HEK293 (cell line): ENCODE data around the gene PAF1.

Experiments used
- CTCF ChIA-PET: fragments of 350-600 bp; formaldehyde crosslinking; extraction: SDS; loops from one replicate; lab custom pipeline; 2021; ENCODE audit warnings: antibody characterized with exemption; lab: Yijun Ruan, JAX
- POLR2A ChIA-PET: fragments of 300-600 bp; formaldehyde crosslinking; extraction: SDS; loops from one replicate; lab custom pipeline; 2020; ENCODE audit warnings: antibody characterized with exemption, inconsistent platforms; lab: Yijun Ruan, JAX
- H3K27ac ChIP-seq: fragments of 200-500 bp; sonication (Bioruptor generic); 2 replicates; pipeline ENCODE4 v1.5.1; 2014; ENCODE audit warnings: low read depth, low read length, control low read depth, inconsistent platforms; ENCODE audit errors: extremely low read depth
- H3K36me3 ChIP-seq, 2 experiments: fragments of 200-500 bp in 1 of 2; sonication (Bioruptor generic) in 1 of 2; 1 replicate in 1 of 2; 2 replicates in 1 of 2; pipeline ENCODE4 v1.5.1; 2014 to 2017; ENCODE audit warnings: inconsistent platforms in 2 of 2, low read length in 2 of 2; ENCODE audit not compliant: control insufficient read depth in 2 of 2, insufficient read depth in 1 of 2
- H3K4me1 ChIP-seq: fragments of 200-500 bp; sonication (Bioruptor generic); 2 replicates; pipeline ENCODE4 v1.5.1; 2014; ENCODE audit warnings: mild to moderate bottlenecking, low read length, inconsistent platforms; ENCODE audit not compliant: control insufficient read depth, insufficient read depth
- H3K4me3 ChIP-seq: 2 replicates; pipeline ENCODE4 v1.5.1; 2011; ENCODE audit warnings: low read depth, mild to moderate bottlenecking, control low read depth, low read length, moderate library complexity
- H3K9me3 ChIP-seq: fragments of 200-500 bp; sonication (Bioruptor generic); 2 replicates; pipeline ENCODE4 v1.5.1; 2014; ENCODE audit warnings: low read depth, low read length, inconsistent platforms; ENCODE audit not compliant: control insufficient read depth, insufficient read depth
- INSM2 ChIP-seq: fragments of 450-650 bp; formaldehyde crosslinking; IDR thresholded peaks from 2 replicates; pipeline ENCODE4 v1.5.1; 2016; ENCODE audit warnings: missing biosample characterization, missing genetic modification characterization
- REST ChIP-seq: fragments of 450-650 bp; formaldehyde crosslinking; IDR thresholded peaks from 2 replicates; pipeline ENCODE4 v1.5.1; 2016; ENCODE audit warnings: missing biosample characterization, missing genetic modification characterization
- SETDB1 ChIP-seq: IDR thresholded peaks from one replicate; pipeline ENCODE4 v1.6.1; 2017; ENCODE audit warnings: mild to moderate bottlenecking, low read length, moderate library complexity, mixed read lengths; ENCODE audit not compliant: insufficient read length
- SP7 ChIP-seq: fragments of 450-650 bp; formaldehyde crosslinking; IDR thresholded peaks from 2 replicates; pipeline ENCODE4 v1.5.1; 2016; ENCODE audit warnings: missing biosample characterization, missing genetic modification characterization
- ZBTB6 ChIP-seq: fragments of 450-650 bp; formaldehyde crosslinking; IDR thresholded peaks from 2 replicates; pipeline ENCODE4 v1.5.1; 2017; ENCODE audit warnings: missing biosample characterization, missing genetic modification characterization
- ZNF112 ChIP-seq: fragments of 450-650 bp; formaldehyde crosslinking; IDR thresholded peaks from 2 replicates; pipeline ENCODE4 v1.5.0; 2017; ENCODE audit warnings: missing biosample characterization, missing genetic modification characterization
- ZNF223 ChIP-seq: fragments of 450-650 bp; formaldehyde crosslinking; IDR thresholded peaks from 2 replicates; pipeline ENCODE4 v1.5.1; 2016; ENCODE audit warnings: missing biosample characterization, missing genetic modification characterization
- ZNF239 ChIP-seq: fragments of 450-650 bp; formaldehyde crosslinking; IDR thresholded peaks from 2 replicates; pipeline ENCODE4 v1.5.1; 2016; ENCODE audit warnings: missing biosample characterization, missing genetic modification characterization
- ZNF24 ChIP-seq: fragments of 450-650 bp; formaldehyde crosslinking; IDR thresholded peaks from 2 replicates; pipeline ENCODE4 v1.5.1; 2016; ENCODE audit warnings: missing biosample characterization, missing genetic modification characterization
- ZNF324 ChIP-seq: fragments of 450-650 bp; formaldehyde crosslinking; IDR thresholded peaks from 2 replicates; pipeline ENCODE4 v1.5.1; 2016; ENCODE audit warnings: missing biosample characterization, missing genetic modification characterization
- ZNF341 ChIP-seq: fragments of 450-650 bp; formaldehyde crosslinking; IDR thresholded peaks from 2 replicates; pipeline ENCODE4; 2016; ENCODE audit warnings: low read depth, missing biosample characterization, missing genetic modification characterization
- ZNF350 ChIP-seq: fragments of 450-650 bp; formaldehyde crosslinking; IDR thresholded peaks from 2 replicates; pipeline ENCODE4 v1.5.0; 2017; ENCODE audit warnings: missing biosample characterization, mild to moderate bottlenecking, missing genetic modification characterization
- ZNF362 ChIP-seq: fragments of 450-650 bp; formaldehyde crosslinking; IDR thresholded peaks from 2 replicates; pipeline ENCODE4 v1.5.1; 2016; ENCODE audit warnings: missing biosample characterization, missing genetic modification characterization
- ZNF391 ChIP-seq: fragments of 450-650 bp; formaldehyde crosslinking; IDR thresholded peaks from 2 replicates; pipeline ENCODE4 v1.5.1; 2016; ENCODE audit warnings: low read depth, missing biosample characterization, missing genetic modification characterization, borderline replicate concordance
- ZNF529 ChIP-seq: fragments of 450-650 bp; formaldehyde crosslinking; IDR thresholded peaks from 2 replicates; pipeline ENCODE4 v1.5.1; 2017; ENCODE audit warnings: missing genetic modification characterization, missing biosample characterization; ENCODE audit not compliant: insufficient replicate concordance
- ZNF580 ChIP-seq: fragments of 450-650 bp; formaldehyde crosslinking; IDR thresholded peaks from 2 replicates; pipeline ENCODE4 v1.5.1; 2016; ENCODE audit warnings: missing biosample characterization, missing genetic modification characterization
- ZNF624 ChIP-seq: fragments of 450-650 bp; formaldehyde crosslinking; IDR thresholded peaks from 2 replicates; pipeline ENCODE4 v1.5.1; 2017; ENCODE audit warnings: missing biosample characterization, missing genetic modification characterization
- ZNF664 ChIP-seq: fragments of 450-650 bp; formaldehyde crosslinking; IDR thresholded peaks from 2 replicates; pipeline ENCODE4 v1.5.1; 2016; ENCODE audit warnings: missing biosample characterization, missing genetic modification characterization
- ZNF768 ChIP-seq: fragments of 450-650 bp; formaldehyde crosslinking; IDR thresholded peaks from 2 replicates; pipeline ENCODE4 v1.5.1; 2018; ENCODE audit warnings: missing biosample characterization, mild to moderate bottlenecking, missing genetic modification characterization

The PAF1 gene

GRCh38 chr19:39420769-39421168 is 29.9 kb upstream of the PAF1 start:
- ChIA-PET POLR2A (interaction anchor here (0.5 to 13.3 kb wide), 8 partner anchors 8 to 402 kb away, joined by 3 to 255 read pairs (median 5); partner anchors contain the start of genes PLEKHG2, RPS16 and SUPT5H), CTCF (interaction anchor here (0.6 to 1.5 kb wide), 5 partner anchors 9 to 83 kb away, joined by 3 to 4 read pairs (median 3); no protein-coding TSS in a partner anchor)
- H3K27ac ChIP-seq, result no peak overlapping the region
- no peaks in the 10 kb centered on the region for H3K9me3 ChIP-seq
- H3K36me3 ChIP-seq, result peaks cover 74 to 83% of the 10 kb centered on the region in 2 experiments
- no peak for TF ChIP-seq ZNF529 (tag by site-specific recombination)
- 0 out of 2 replicates have a peak, but pooled peaks have one; percentile 59 for TF ChIP-seq ZNF223
- TF ChIP-seq ZNF391, result no peak
- 0 out of 2 replicates have a peak, but pooled peaks have one; percentile 5 for TF ChIP-seq ZBTB6 (tag by site-specific recombination)
- no peaks in the 10 kb centered on the region for H3K4me1 ChIP-seq
- no peak overlapping the region for H3K4me3 ChIP-seq

- Histone ChIP-seq H3K4me1 (peaks cover 2% of the 10 kb centered on the region), H3K27ac (no peak overlapping the region), H3K36me3 (peaks cover 76 to 78% of the 10 kb centered on the region in 2 experiments), H3K9me3 (no peaks in the 10 kb centered on the region), H3K4me3 (no peak overlapping the region)
- ChIA-PET POLR2A (interaction anchor here (1.0 to 13.3 kb wide), 7 partner anchors 9 to 415 kb away, joined by 3 to 255 read pairs (median 7); partner anchors contain the start of genes DYRK1B, RPS16 and SUPT5H), CTCF (interaction anchor here (0.6 to 2.7 kb wide), 6 partner anchors 9 to 126 kb away, joined by 3 to 13 read pairs (median 4); partner anchors contain the start of gene RPS16)
- 0 out of 2 replicates have a peak, but pooled peaks have one; percentile 13 for TF ChIP-seq ZNF580 (tag by site-specific recombination)
- TF ChIP-seq ZNF624 (tag by site-specific recombination), result no peak
- peak; percentile 94; the same call in 1 of the 2 replicates for TF ChIP-seq ZNF768 (tag by site-specific recombination)
Observed at GRCh38 chr19:39419003-39419402, 28.1 kb upstream of the PAF1 start.

GRCh38 chr19:39417463-39418181 is 26.7 kb upstream of the PAF1 start:
- TF ChIP-seq ZNF341 (tag by site-specific recombination), result no peak
- TF ChIP-seq ZNF664, result no peak
- TF ChIP-seq ZNF324 (tag by site-specific recombination), result no peak
- no peak for TF ChIP-seq SP7 (tag by site-specific recombination)
- TF ChIP-seq ZNF239, result no peak
- no peak for TF ChIP-seq ZNF350
- TF ChIP-seq REST (tag by site-specific recombination), result no peak
- no peak for TF ChIP-seq INSM2 (tag by site-specific recombination)
- no peak for TF ChIP-seq SETDB1
- TF ChIP-seq ZNF362 (tag by site-specific recombination), result no peak
- no peak for TF ChIP-seq ZNF24 (tag by site-specific recombination)
- no peak for TF ChIP-seq ZNF112
- TF ChIP-seq, all 188 proteins: peak for 0
- Histone ChIP-seq H3K9me3 (no peaks in the 10 kb centered on the region), H3K27ac (no peak overlapping the region), H3K36me3 (peaks cover 64 to 69% of the 10 kb centered on the region in 2 experiments), H3K4me3 (no peak overlapping the region), H3K4me1 (peaks cover 6% of the 10 kb centered on the region)
- POLR2A ChIA-PET, result interaction anchor here (0.6 to 13.3 kb wide), 7 partner anchors 10 to 28 kb away, joined by 3 to 255 read pairs (median 4); partner anchors contain the start of genes RPS16 and SUPT5H
- CTCF ChIA-PET, result interaction anchor here (0.9 to 2.7 kb wide), 4 partner anchors 8 to 116 kb away, joined by 3 to 13 read pairs (median 4); no protein-coding TSS in a partner anchor
